Adrenal gland (tissue), 12 donors: Measurements from ENCODE around the gene DMRT1. TPM values are rescaled to one million over a fixed set of nuclear protein-coding genes. Genes with fewer than 3 reads are reported as not detected.

Source experiments
- DNase-seq, 7 donors: peaks; one replicate each; pipeline ENCODE4 v3.0.0-alpha.2; 2019 to 2020
- H3K27ac ChIP-seq, 5 donors: fragments of 200-600 bp; sonication (generic) in 4 of 5; 1 replicate in 3 of 5; 2 replicates in 2 of 5; pipeline versions ENCODE4 v1.5.1 to v1.8.0; 2016 to 2020; ENCODE audit warnings: mild to moderate bottlenecking in 1 of 5
- H3K27me3 ChIP-seq: fragments of 200-600 bp; 2 replicates; pipeline ENCODE4 v1.8.0; 2021
- H3K36me3 ChIP-seq, 2 donors: fragments of 200-600 bp; replicated peaks in 1 of 2; 1 replicate in 1 of 2; 2 replicates in 1 of 2; pipeline versions ENCODE4 v1.5.1 to v1.8.0; 2018 to 2022
- H3K4me1 ChIP-seq, 2 donors: fragments of 200-600 bp; replicated peaks in 1 of 2; 1 replicate in 1 of 2; 2 replicates in 1 of 2; pipeline versions ENCODE4 v1.5.1 to v1.8.0; 2018 to 2021
- H3K4me3 ChIP-seq, 4 donors: fragments of 200-600 bp; sonication (generic) in 3 of 4; one replicate each; pipeline ENCODE4 v1.5.1; 2016 to 2018
- H3K9me3 ChIP-seq, 3 donors: fragments of 200-600 bp; sonication (generic) in 1 of 3; replicated peaks in 1 of 3; 1 replicate in 2 of 3; 2 replicates in 1 of 3; pipeline versions ENCODE4 v1.5.1 to v1.8.0; 2016 to 2021
- CTCF ChIP-seq, 6 experiments: fragments of 450-650 bp in 4 of 6; fragments of 200-600 bp in 2 of 6; sonication (generic) in 1 of 6; IDR thresholded peaks; 1 replicate in 5 of 6; 2 replicates in 1 of 6; pipeline versions ENCODE4 v1.5.1 to v1.8.0; 2016 to 2021; ENCODE audit warnings: antibody characterized with exemption in 6 of 6, mild to moderate bottlenecking in 2 of 6, moderate library complexity in 1 of 6
- POLR2A ChIP-seq, 2 donors: fragments of 450-650 bp; IDR thresholded peaks; one replicate each; pipeline ENCODE4 v1.6.1; 2017; ENCODE audit warnings: antibody characterized with exemption in 2 of 2, mild to moderate bottlenecking in 2 of 2, moderate library complexity in 1 of 2
- WGBS, 4 donors: extraction: QIAGEN DNeasy Blood & Tissue Kit in 2 of 4; methylation state at CpG; one replicate each; pipeline versions ENCODE4 v1.1.5 to v1.1.7; 2013 to 2017; 5-methylcytosine and 5-hydroxymethylcytosine counted together
- intact Hi-C, 2 donors: fragments of 100-400 bp; cut with DNase I; formaldehyde crosslinking; loops; one replicate each; pipeline versions ENCODE4 v1.14.1 to v1.15.0; 2022 to 2023
- polyA plus RNA-seq, 3 donors: library from polyadenylated mRNA; stranded (reverse); fragments of 200-250 nt in 2 of 3; fragments of 350-450 nt in 1 of 3; fragmentation: Illumina TruSeq in 1 of 3; extraction: RNeasy Lipid Tissue Mini Kit (QIAGEN cat#74804) in 1 of 3; gene quantifications; one replicate each; pipeline ENCODE4 v1.2.3, GENCODE V29; 2013 to 2014
- total RNA-seq, 9 donors: library from RNA; depleted of rRNA in 4 of 9; stranded (reverse); fragments of >200 nt in 4 of 9; fragments of 120-200 nt in 1 of 9; fragmentation: NEBNext Ultra II Directional in 1 of 9; extraction: Animal tissue kit (Norgen Biotek cat#: 25700) in 1 of 9; gene quantifications; one replicate each; pipeline versions ENCODE4 v1.1.0 to v1.2.4, GENCODE V29; 2013 to 2023
- donor health status: healthy with polysubstance abuse.
- donor health status: Bipolar disorder and iron deficiency.
- donor health status: DM: yes; HTN: yes; CAD: no.
- donor health status: DM: no; HTN: no; CAD: no.
- donor health status: DM: no; HTN: no; CAD: no.
- donor health status: DM: yes; HTN: yes; CAD: no.

DMRT1 gene
- total and polyA plus RNA-seq, 12 donors = 9.2 TPM; not detected in 11

- Histone ChIP-seq H3K36me3 (no peaks in the 10 kb centered on the region), H3K27me3 (peaks cover 72% of the 10 kb centered on the region), H3K9me3 (no peaks in the 10 kb centered on the region), H3K27ac (no peak overlapping the region), H3K4me3 (no peak overlapping the region), H3K4me1 (peaks cover 0 to 8% of the 10 kb centered on the region in 2 donors)
- 9 to 21% (median 15%) methylated on average over 4 of the region's 4 CpGs for WGBS, 4 donors
- DNase-seq = no peak
- intact Hi-C loops = no loop called here
- no peak for TF ChIP-seq POLR2A (IDR thresholded peaks at IDR 0.05)
- TF ChIP-seq CTCF (IDR thresholded peaks at IDR 0.05) = no peak
Measured at GRCh38 chr9:965497-965896, 124.0 kb downstream of the DMRT1 start.

GRCh38 chr9:966870-967269 is 125.4 kb downstream of the DMRT1 start:
- Histone ChIP-seq H3K27me3 (peaks cover 81% of the 10 kb centered on the region), H3K4me3 (no peak overlapping the region), H3K27ac (no peak overlapping the region), H3K9me3 (no peaks in the 10 kb centered on the region), H3K36me3 (no peaks in the 10 kb centered on the region), H3K4me1 (peaks cover 5 to 15% of the 10 kb centered on the region in 2 donors)
- DNase-seq = no peak
- intact Hi-C loops = no loop called here
- 17 to 27% (median 21%) methylated on average over 3 of the region's 3 CpGs for WGBS, 4 donors
- TF ChIP-seq POLR2A (IDR thresholded peaks at IDR 0.05) (no peak), CTCF (IDR thresholded peaks at IDR 0.05) (no peak)

- TF ChIP-seq POLR2A (IDR thresholded peaks at IDR 0.05) (no peak), CTCF (IDR thresholded peaks at IDR 0.05) (no peak)
- DNase-seq = no peak
- WGBS, 4 donors = 11 to 15% (median 14%) methylated on average over 6 of the region's 6 CpGs
- Histone ChIP-seq H3K27me3 (peaks cover 82% of the 10 kb centered on the region), H3K36me3 (no peaks in the 10 kb centered on the region), H3K27ac (no peak overlapping the region), H3K4me1 (peaks cover 7 to 21% of the 10 kb centered on the region in 2 donors), H3K9me3 (no peaks in the 10 kb centered on the region), H3K4me3 (no peak overlapping the region)
- intact Hi-C loops = no loop called here
Measured at GRCh38 chr9:967436-967835, 125.9 kb downstream of the DMRT1 start.

GRCh38 chr9:967903-968641 is 126.6 kb downstream of the DMRT1 start:
- WGBS, 4 donors = 11 to 14% (median 12%) methylated on average over 14 to 15 of the region's 15 CpGs
- intact Hi-C loops = no loop called here
- Histone ChIP-seq H3K27me3 (peaks cover 87% of the 10 kb centered on the region), H3K4me3 (no peak overlapping the region), H3K4me1 (peaks cover 7 to 27% of the 10 kb centered on the region in 2 donors), H3K27ac (no peak overlapping the region), H3K9me3 (no peaks in the 10 kb centered on the region), H3K36me3 (no peaks in the 10 kb centered on the region)
- no peak for TF ChIP-seq POLR2A (IDR thresholded peaks at IDR 0.05)
- TF ChIP-seq CTCF (IDR thresholded peaks at IDR 0.05) = no peak
- no peak for DNase-seq
